ENCODE results near the gene NOSTRIN. TPM values are rescaled to one million over a fixed set of nuclear protein-coding genes. Genes with fewer than 3 reads are reported as not detected.

The NOSTRIN gene
- polyA plus RNA-seq, 1 experiment = not detected

GRCh38 chr2:168849610-168850009 lies 47.2 kb downstream of the NOSTRIN start:
- no peak for DNase-seq (ENCODE audit: low read depth)
- TF ChIP-seq CTCF (IDR thresholded peaks at IDR 0.05; ENCODE audit: insufficient read depth, low read depth, low read length) = 0 out of 2 replicates have a peak, but pooled peaks have one; percentile 8
- ChIA-PET CTCF (no interaction called here), POLR2A (no interaction called here)
- no peaks in the 10 kb centered on the region for H3K36me3 ChIP-seq (ENCODE audit: control insufficient read depth, insufficient read depth, low read length)
- no peaks in the 10 kb centered on the region for H3K27me3 ChIP-seq (ENCODE audit: control insufficient read depth, insufficient read depth, low read length)
- no peak overlapping the region for H3K4me3 ChIP-seq (ENCODE audit: low read depth, low read length)

- ChIA-PET POLR2A (no interaction called here), CTCF (no interaction called here)
- Histone ChIP-seq H3K27me3 (ENCODE audit: control insufficient read depth, insufficient read depth, low read length) (no peaks in the 10 kb centered on the region), H3K4me3 (ENCODE audit: low read depth, low read length) (no peak overlapping the region), H3K36me3 (ENCODE audit: control insufficient read depth, insufficient read depth, low read length) (no peaks in the 10 kb centered on the region)
- TF ChIP-seq CTCF (IDR thresholded peaks at IDR 0.05; ENCODE audit: insufficient read depth, low read depth, low read length) = no peak
- no peak for DNase-seq (ENCODE audit: low read depth)
Observed at GRCh38 chr2:168850846-168851245, 48.4 kb downstream of the NOSTRIN start.

- H3K36me3 ChIP-seq (ENCODE audit: control insufficient read depth, insufficient read depth, low read length) = no peaks in the 10 kb centered on the region
- DNase-seq (ENCODE audit: low read depth) = no peak
- ChIA-PET POLR2A (no interaction called here), CTCF (no interaction called here)
- TF ChIP-seq CTCF (IDR thresholded peaks at IDR 0.05; ENCODE audit: insufficient read depth, low read depth, low read length) = no peak
- H3K4me3 ChIP-seq (ENCODE audit: low read depth, low read length) = no peak overlapping the region
- H3K27me3 ChIP-seq (ENCODE audit: control insufficient read depth, insufficient read depth, low read length) = no peaks in the 10 kb centered on the region
Observed at GRCh38 chr2:168851674-168852320, 49.4 kb downstream of the NOSTRIN start.

GRCh38 chr2:168852481-168852880 lies 50.0 kb downstream of the NOSTRIN start:
- POLR2A ChIA-PET = no interaction called here
- Histone ChIP-seq H3K36me3 (ENCODE audit: control insufficient read depth, insufficient read depth, low read length) (no peaks in the 10 kb centered on the region), H3K4me3 (ENCODE audit: low read depth, low read length) (no peak overlapping the region), H3K27me3 (ENCODE audit: control insufficient read depth, insufficient read depth, low read length) (no peaks in the 10 kb centered on the region)
- TF ChIP-seq CTCF (IDR thresholded peaks at IDR 0.05; ENCODE audit: insufficient read depth, low read depth, low read length) = no peak
- no peak for DNase-seq (ENCODE audit: low read depth)
- CTCF ChIA-PET = no interaction called here

- Histone ChIP-seq H3K4me3 (ENCODE audit: low read depth, low read length) (no peak overlapping the region), H3K27me3 (ENCODE audit: control insufficient read depth, insufficient read depth, low read length) (no peaks in the 10 kb centered on the region), H3K36me3 (ENCODE audit: control insufficient read depth, insufficient read depth, low read length) (no peaks in the 10 kb centered on the region)
- no peak for TF ChIP-seq CTCF (IDR thresholded peaks at IDR 0.05; ENCODE audit: insufficient read depth, low read depth, low read length)
- CTCF ChIA-PET = no interaction called here
- DNase-seq (ENCODE audit: low read depth) = no peak
- POLR2A ChIA-PET = no interaction called here
Observed at GRCh38 chr2:168853471-168853870, 51.0 kb downstream of the NOSTRIN start.
